GM18867 (cell line): Measurements from ENCODE around the gene RALGAPA2.

Experiments
- ATAC-seq: cut with Tn5 transposase; IDR thresholded peaks from one replicate; pipeline ENCODE4 v1.9.1; 2021; ENCODE audit warnings: mild to moderate bottlenecking, moderate library complexity; ENCODE audit not compliant: unreplicated experiment

RALGAPA2 gene

GRCh38 chr20:20413810-20414281 is 298.6 kb downstream of the RALGAPA2 start:
- ATAC-seq: no peak

- no peak for ATAC-seq
Observed at GRCh38 chr20:20412750-20413149, 299.7 kb downstream of the RALGAPA2 start.

GRCh38 chr20:20411836-20412235 is 300.6 kb downstream of the RALGAPA2 start:
- no peak for ATAC-seq

GRCh38 chr20:20411402-20411801 is 301.0 kb downstream of the RALGAPA2 start:
- ATAC-seq: no peak

GRCh38 chr20:20410678-20411077 is 301.8 kb downstream of the RALGAPA2 start:
- ATAC-seq: no peak

- ATAC-seq: no peak
Observed at GRCh38 chr20:20409331-20409730, 303.1 kb downstream of the RALGAPA2 start.

GRCh38 chr20:20407891-20408805 is 304.3 kb downstream of the RALGAPA2 start:
- no peak for ATAC-seq

GRCh38 chr20:20406306-20406705 is 306.1 kb downstream of the RALGAPA2 start:
- no peak for ATAC-seq

- ATAC-seq: no peak
Observed at GRCh38 chr20:20405623-20406022, 306.8 kb downstream of the RALGAPA2 start.

- no peak for ATAC-seq
Observed at GRCh38 chr20:20404633-20405032, 307.8 kb downstream of the RALGAPA2 start.

- no peak for ATAC-seq
Observed at GRCh38 chr20:20401991-20402390, 310.5 kb downstream of the RALGAPA2 start.

GRCh38 chr20:20399531-20400500 is 312.6 kb downstream of the RALGAPA2 start:
- no peak for ATAC-seq

- no peak for ATAC-seq
Observed at GRCh38 chr20:20398123-20398522, 314.3 kb downstream of the RALGAPA2 start.

GRCh38 chr20:20396794-20397193 is 315.6 kb downstream of the RALGAPA2 start:
- no peak for ATAC-seq

GRCh38 chr20:20395903-20396568 is 316.4 kb downstream of the RALGAPA2 start:
- no peak for ATAC-seq

- ATAC-seq: no peak
Observed at GRCh38 chr20:20395087-20395486, 317.4 kb downstream of the RALGAPA2 start.

GRCh38 chr20:20393207-20394120 is 319.0 kb downstream of the RALGAPA2 start:
- no peak for ATAC-seq

GRCh38 chr20:20391766-20392165 is 320.7 kb downstream of the RALGAPA2 start:
- ATAC-seq: no peak

- ATAC-seq: no peak
Observed at GRCh38 chr20:20391115-20391514, 321.3 kb downstream of the RALGAPA2 start.

- no peak for ATAC-seq
Observed at GRCh38 chr20:20390393-20390792, 322.1 kb downstream of the RALGAPA2 start.
